ENCODE results near the gene SPN. TPM values are rescaled to one million over a fixed set of nuclear protein-coding genes. Genes with fewer than 3 reads are reported as not detected.

The SPN gene
- polyA plus RNA-seq, 1 of the 3 experiments (the other 2 are of a cell fraction): 0.10 TPM

- Histone ChIP-seq H3K4me3 (ENCODE audit: low read depth in 2 of 2, low read length in 1 of 2) (no peak overlapping the region), H3F3A (replicated peaks; ENCODE audit: insufficient read depth) (no peaks in the 10 kb centered on the region), H3K4me2 (no peak overlapping the region), H3K4me1 (ENCODE audit: control insufficient read depth in 1 of 2, insufficient read depth in 2 of 2, low read depth in 1 of 2, low read length in 1 of 2) (no peaks in the 10 kb centered on the region; a peak in 1 of 4 replicates), H4K20me1 (ENCODE audit: insufficient read depth) (no peaks in the 10 kb centered on the region), H3K9me3 (no peaks in the 10 kb centered on the region), H3K36me3 (replicated peaks in 1 of 2; ENCODE audit: control insufficient read depth in 1 of 2, insufficient read depth in 2 of 2, low read length in 1 of 2) (no peaks in the 10 kb centered on the region), H3K9ac (no peak overlapping the region), H3K27me3 (ENCODE audit: insufficient read depth) (no peaks in the 10 kb centered on the region), H3K79me2 (ENCODE audit: insufficient read depth) (no peaks in the 10 kb centered on the region), H3K27ac (ENCODE audit: low read depth in 2 of 2, low read length in 1 of 2) (no peak overlapping the region), H2AFZ (ENCODE audit: low read depth) (no peak overlapping the region), H3K9me2 (no peaks in the 10 kb centered on the region)
- DNase-seq: no peak
- ChIA-PET CTCF (interaction anchor here (0.8 kb wide), 1 partner anchor 19 kb away, joined by 3 read pairs; no protein-coding TSS in a partner anchor), POLR2A (no interaction called here)
- WGBS (ENCODE audit: low lambda C conversion rate): 91% methylated on average over 11 of the region's 21 CpGs
- TF ChIP-seq MEF2A (IDR thresholded peaks at IDR 0.05; ENCODE audit: borderline replicate concordance, low read depth): no peak
- no peak for TF ChIP-seq ELF1 (IDR thresholded peaks at IDR 0.05)
- no peak for TF ChIP-seq MAX (IDR thresholded peaks at IDR 0.05; ENCODE audit: low read depth)
- TF ChIP-seq FOSL2 (IDR thresholded peaks at IDR 0.05; ENCODE audit: borderline replicate concordance, low read depth): no peak
- TF ChIP-seq EZH2phosphoT487 (IDR thresholded peaks at IDR 0.05; ENCODE audit: borderline replicate concordance, low read depth): no peak
- TF ChIP-seq YY1 (IDR thresholded peaks at IDR 0.05; ENCODE audit: low read depth): no peak
- TF ChIP-seq SIN3A (IDR thresholded peaks at IDR 0.05; ENCODE audit: borderline replicate concordance, low read depth, low read length): no peak
- no peak for TF ChIP-seq FOXM1 (IDR thresholded peaks at IDR 0.05; ENCODE audit: low read depth)
- no peak for TF ChIP-seq CHD2 (IDR thresholded peaks at IDR 0.05; ENCODE audit: low read length, partially characterized antibody)
- no peak for TF ChIP-seq JUND (IDR thresholded peaks at IDR 0.05)
- no peak for TF ChIP-seq MXI1 (IDR thresholded peaks at IDR 0.05; ENCODE audit: low read depth, low read length)
- no peak for TF ChIP-seq PBX3 (IDR thresholded peaks at IDR 0.05)
- no peak for TF ChIP-seq RAD21 (IDR thresholded peaks at IDR 0.05; ENCODE audit: low read length)
Observed at GRCh38 chr16:29696881-29697331, 33.9 kb downstream of the SPN start.

GRCh38 chr16:29697391-29697790 is 34.3 kb downstream of the SPN start:
- Histone ChIP-seq H3K9me2 (no peaks in the 10 kb centered on the region), H3F3A (replicated peaks; ENCODE audit: insufficient read depth) (no peaks in the 10 kb centered on the region), H3K4me2 (no peak overlapping the region), H4K20me1 (ENCODE audit: insufficient read depth) (no peaks in the 10 kb centered on the region), H3K9ac (no peak overlapping the region), H2AFZ (ENCODE audit: low read depth) (no peak overlapping the region), H3K36me3 (replicated peaks in 1 of 2; ENCODE audit: control insufficient read depth in 1 of 2, insufficient read depth in 2 of 2, low read length in 1 of 2) (no peaks in the 10 kb centered on the region), H3K27ac (ENCODE audit: low read depth in 2 of 2, low read length in 1 of 2) (no peak overlapping the region), H3K4me3 (ENCODE audit: low read depth in 2 of 2, low read length in 1 of 2) (no peak overlapping the region), H3K27me3 (ENCODE audit: insufficient read depth) (no peaks in the 10 kb centered on the region), H3K4me1 (ENCODE audit: control insufficient read depth in 1 of 2, insufficient read depth in 2 of 2, low read depth in 1 of 2, low read length in 1 of 2) (no peaks in the 10 kb centered on the region; a peak in 1 of 4 replicates), H3K9me3 (no peaks in the 10 kb centered on the region), H3K79me2 (ENCODE audit: insufficient read depth) (no peaks in the 10 kb centered on the region)
- ChIA-PET CTCF (interaction anchor here (0.8 kb wide), 1 partner anchor 19 kb away, joined by 3 read pairs; no protein-coding TSS in a partner anchor), POLR2A (no interaction called here)
- DNase-seq: no peak
- TF ChIP-seq GABPA (IDR thresholded peaks at IDR 0.05; ENCODE audit: low read depth) (no peak), RAD21 (IDR thresholded peaks at IDR 0.05; ENCODE audit: low read length) (no peak), ELF1 (IDR thresholded peaks at IDR 0.05) (no peak), SIN3A (IDR thresholded peaks at IDR 0.05; ENCODE audit: borderline replicate concordance, low read depth, low read length) (no peak), EZH2phosphoT487 (IDR thresholded peaks at IDR 0.05; ENCODE audit: borderline replicate concordance, low read depth) (no peak)
- WGBS (ENCODE audit: low lambda C conversion rate): 87% methylated on average over 7 of the region's 7 CpGs

All from SK-N-SH (cell line).